ENCODE results near the gene BPIFA1. TPM values are rescaled to one million over a fixed set of nuclear protein-coding genes. Genes with fewer than 3 reads are reported as not detected.

BPIFA1 gene
- total and polyA plus RNA-seq, 2 of the 8 experiments (the other 6 are each of a cell fraction or from before 2014, with no cell fraction given), result not detected

- Histone ChIP-seq H2AFZ (ENCODE audit: low read length) (no peak overlapping the region), H3K18ac (ENCODE audit: extremely low read depth, low read length) (no peak overlapping the region), H3K36me3 (ENCODE audit: control insufficient read depth in 2 of 4, insufficient read depth in 4 of 4, low read length in 3 of 4) (no peaks in the 10 kb centered on the region), H3K9me3 (ENCODE audit: insufficient read depth in 2 of 2, low read depth in 1 of 2, low read length in 1 of 2) (no peaks in the 10 kb centered on the region), H3K23me2 (ENCODE audit: low read depth, low read length) (no peaks in the 10 kb centered on the region), H2AK5ac (ENCODE audit: low read depth, low read length) (no peak overlapping the region), H3K79me1 (ENCODE audit: low read depth, low read length) (no peaks in the 10 kb centered on the region), H2BK15ac (ENCODE audit: low read length) (no peak overlapping the region), H3K27me3 (replicated peaks in 1 of 4; ENCODE audit: control insufficient read depth in 3 of 4, extremely low read depth in 1 of 4, insufficient read depth in 3 of 4, low read length in 3 of 4) (no peaks in the 10 kb centered on the region), H3K79me2 (ENCODE audit: control insufficient read depth in 1 of 2, insufficient read depth in 2 of 2, low read length in 2 of 2) (no peaks in the 10 kb centered on the region), H3K4me1 (replicated peaks in 1 of 4; ENCODE audit: control insufficient read depth in 3 of 4, insufficient read depth in 4 of 4, low read length in 3 of 4) (peaks cover 0 to 2% (median 0%) of the 10 kb centered on the region in 4 experiments; a peak in 3 of 7 replicates), H4K8ac (ENCODE audit: extremely low read depth, insufficient read depth, low read length) (no peak overlapping the region), H2BK20ac (ENCODE audit: low read length) (no peak overlapping the region), H3K9ac (replicated peaks in 1 of 4; ENCODE audit: extremely low read depth in 1 of 4, low read depth in 3 of 4, low read length in 3 of 4) (no peak overlapping the region), H3K14ac (ENCODE audit: insufficient read length) (no peak overlapping the region), H3K4ac (replicated peaks; ENCODE audit: insufficient read length, low read depth, low read length) (no peak overlapping the region), H2BK5ac (ENCODE audit: low read depth, low read length) (no peak overlapping the region), H4K91ac (replicated peaks; ENCODE audit: insufficient read length, low read length) (no peak overlapping the region), H3K4me3 (ENCODE audit: extremely low read depth in 1 of 4, insufficient read depth in 2 of 4, low read depth in 3 of 4, low read length in 4 of 4) (no peak overlapping the region), H3K27ac (ENCODE audit: low read depth, low read length) (no peak overlapping the region), H4K20me1 (replicated peaks in 1 of 2; ENCODE audit: control insufficient read depth in 1 of 2, insufficient read depth in 2 of 2, low read length in 2 of 2) (no peaks in the 10 kb centered on the region), H3K23ac (ENCODE audit: insufficient read length) (no peak overlapping the region), H2BK12ac (ENCODE audit: low read depth, low read length) (no peak overlapping the region), H2BK120ac (replicated peaks; ENCODE audit: low read depth, low read length) (no peak overlapping the region), H3K4me2 (ENCODE audit: insufficient read depth in 1 of 2, low read depth in 2 of 2, low read length in 2 of 2) (no peak overlapping the region), H3K56ac (replicated peaks; ENCODE audit: insufficient read length, low read depth, low read length) (no peak overlapping the region), H4K5ac (ENCODE audit: insufficient read length, low read depth, low read length) (no peak overlapping the region)
- POLR2A ChIA-PET (ENCODE audit: partially characterized antibody), result no interaction called here
- DNase-seq (ENCODE audit: low read depth in 1 of 2, low spot score in 2 of 2) (no peak), FAIRE-seq (no peak)
- CTCF ChIA-PET (ENCODE audit: partially characterized antibody), result interaction anchor here (0.9 to 4.4 kb wide), 5 partner anchors 9 to 40 kb away, joined by 3 to 32 read pairs (median 5); no protein-coding TSS in a partner anchor
- TF ChIP-seq CTBP2 (IDR thresholded peaks at IDR 0.05; ENCODE audit: borderline replicate concordance, insufficient read depth, insufficient read length, low read length) (no peak), EZH2 (IDR thresholded peaks at IDR 0.05; ENCODE audit: low read depth, low read length, severe bottlenecking) (no peak), CREB1 (IDR thresholded peaks at IDR 0.05) (no peak), BACH1 (IDR thresholded peaks at IDR 0.05; ENCODE audit: low read length) (no peak), RNF2 (IDR thresholded peaks at IDR 0.05; ENCODE audit: borderline replicate concordance, low read depth, low read length, missing control alignments, poor library complexity, severe bottlenecking) (no peak)
- WGBS, 2 experiments (ENCODE audit: extremely low coverage in 1 of 2, insufficient coverage in 1 of 2, insufficient read length in 1 of 2, insufficient replicate concordance in 2 of 2, low coverage in 1 of 2, low lambda C conversion rate in 2 of 2, missing lambda C conversion rate in 1 of 2), result 87% methylated on average over 10 of the region's 10 CpGs; no CpG with 5 or more reads in 1 of the 2 experiments
Measured at GRCh38 chr20:33285861-33286495, 50.2 kb downstream of the BPIFA1 start.
